GM19193 (cell line): ENCODE measurements around the gene STK16.

ENCODE experiments used
- POLR2A ChIP-seq: IDR thresholded peaks from 4 replicates; pipeline ENCODE4 v1.6.1; 2011; ENCODE audit not compliant: insufficient read depth, insufficient read length; ENCODE audit errors: extremely low read depth

The STK16 gene

DNA sequence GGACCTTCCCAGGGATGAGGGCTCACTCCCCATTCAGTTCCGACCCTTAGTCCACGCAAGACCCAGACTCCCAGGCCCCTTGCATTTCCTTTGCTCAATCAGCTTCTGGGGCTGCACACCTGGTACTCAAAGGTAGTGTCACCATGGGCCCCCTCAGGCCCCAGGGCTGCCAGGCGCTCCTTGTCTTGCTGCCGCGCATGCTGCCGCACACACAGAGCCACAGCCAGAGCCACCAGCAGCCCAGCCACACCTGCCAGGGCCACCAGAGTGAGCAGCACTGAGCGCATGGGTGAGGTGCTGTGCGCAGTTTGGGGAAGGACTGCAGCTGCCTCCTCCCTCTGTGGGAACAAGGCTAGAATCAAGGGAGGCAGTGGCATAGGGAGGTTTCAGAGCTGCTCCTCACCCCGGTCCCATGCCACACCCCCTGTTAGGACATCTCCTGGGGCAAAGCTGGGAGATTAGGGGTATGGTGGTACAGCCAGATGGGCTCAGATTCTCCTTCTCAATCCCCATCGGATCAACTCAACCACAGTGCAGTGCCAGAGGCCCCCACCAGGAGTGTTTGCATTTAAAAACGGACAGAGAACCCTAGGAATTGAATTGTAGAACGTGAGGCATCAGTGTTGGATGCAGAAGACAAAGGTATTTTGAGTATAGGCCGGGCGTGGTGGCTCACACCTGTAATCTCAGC lies 52.6 kb downstream of the STK16 start:
- no peak for TF ChIP-seq POLR2A

GRCh38 chr2:219298759-219299371 lies 53.6 kb downstream of the STK16 start:
- no peak for TF ChIP-seq POLR2A

GRCh38 chr2:219299372-219299760 lies 54.1 kb downstream of the STK16 start:
- no peak for TF ChIP-seq POLR2A
